C4-2B (cell line): Measurements from ENCODE around the gene NFIB.

ENCODE experiments used
- H3K27ac ChIP-seq: fragments of 450-650 bp; 2 replicates; pipeline ENCODE4 v1.5.1; 2017
- CTCF ChIP-seq: fragments of 450-650 bp; conservative IDR thresholded peaks from 2 replicates; pipeline ENCODE4 v1.5.1; 2017; ENCODE audit warnings: mild to moderate bottlenecking
- ZFX ChIP-seq: fragments of 450-650 bp; IDR thresholded peaks from 2 replicates; pipeline ENCODE4 v1.6.1; 2017

The NFIB gene

GRCh38 chr9:14293801-14294200 is 20.1 kb downstream of the NFIB start:
- TF ChIP-seq CTCF (no peak), ZFX (no peak)
- H3K27ac ChIP-seq = no peak overlapping the region

DNA sequence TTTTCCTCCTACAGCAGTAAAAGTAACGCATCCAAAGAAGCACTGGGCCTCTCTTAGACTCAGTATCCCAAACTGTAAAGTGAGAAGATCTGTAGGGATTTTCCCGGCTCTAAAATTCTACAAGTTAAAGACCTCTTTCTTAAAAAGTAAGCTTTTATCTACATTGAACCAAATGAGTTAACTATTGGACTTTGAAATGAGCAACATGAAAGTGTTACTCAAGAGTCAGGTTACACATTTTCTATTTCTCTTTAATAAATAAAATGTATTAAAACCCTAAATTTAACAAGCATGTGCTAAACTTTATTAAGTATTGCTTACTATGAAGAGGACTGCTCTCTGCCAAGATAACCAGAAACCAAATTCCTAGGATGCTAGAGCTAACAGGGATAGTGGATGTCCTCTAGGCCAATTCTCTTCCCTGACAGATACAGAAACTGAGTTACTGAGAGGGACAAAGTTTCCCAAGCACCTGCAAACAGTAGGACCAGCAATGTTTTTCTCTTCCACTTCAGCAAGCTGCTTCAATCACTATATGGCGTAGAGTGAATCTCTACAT is 21.7 kb downstream of the NFIB start:
- H3K27ac ChIP-seq = no peak overlapping the region
- TF ChIP-seq ZFX (no peak), CTCF (no peak)

DNA sequence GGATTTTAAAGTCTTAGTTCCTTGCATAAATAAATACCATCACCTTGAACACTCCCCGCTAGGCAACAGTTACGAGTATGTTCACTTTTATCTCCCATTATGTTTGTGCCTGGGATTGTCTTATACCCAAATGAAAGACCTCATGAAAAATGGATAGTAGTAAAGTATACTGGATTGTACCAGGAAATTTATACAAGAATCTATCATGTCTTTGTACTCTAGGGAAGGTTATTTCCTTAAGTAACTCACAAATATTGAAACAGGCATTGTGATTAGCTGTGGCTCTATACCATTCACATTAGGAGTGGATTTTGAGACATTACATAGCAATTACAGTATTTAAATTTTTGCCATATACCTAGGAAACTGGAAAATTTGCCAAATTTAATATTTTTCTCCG is 24.0 kb downstream of the NFIB start:
- no peak overlapping the region for H3K27ac ChIP-seq
- TF ChIP-seq ZFX (no peak), CTCF (no peak)

DNA sequence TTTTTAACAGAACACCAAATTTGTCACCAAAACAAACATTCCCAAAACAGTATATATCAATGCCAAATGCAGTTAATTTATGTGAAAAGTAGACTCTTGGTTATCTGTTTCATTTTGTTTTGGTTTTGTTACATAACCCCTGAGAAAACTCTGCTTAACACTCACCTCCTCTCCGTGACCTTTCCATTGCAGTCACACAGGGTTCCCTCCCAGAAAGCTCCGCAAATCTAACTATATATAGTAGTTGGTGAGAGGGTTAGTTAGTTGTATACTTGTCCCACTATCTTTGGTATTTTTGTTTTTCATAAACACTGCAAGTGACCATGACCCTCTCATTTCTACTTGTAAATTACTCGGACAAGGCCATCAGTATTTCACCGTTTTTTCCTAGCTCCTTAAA is 25.5 kb downstream of the NFIB start:
- no peak overlapping the region for H3K27ac ChIP-seq
- TF ChIP-seq CTCF (no peak), ZFX (no peak)

GRCh38 chr9:14286121-14286520 is 27.8 kb downstream of the NFIB start:
- TF ChIP-seq CTCF (no peak), ZFX (no peak)
- no peak overlapping the region for H3K27ac ChIP-seq

- H3K27ac ChIP-seq = no peak overlapping the region
- no peak for TF ChIP-seq CTCF
- no peak for TF ChIP-seq ZFX
These were observed 30.7 kb downstream of the NFIB start for GRCh38 chr9:14283276-14283675.

GRCh38 chr9:14281876-14282275 is 32.1 kb downstream of the NFIB start:
- no peak overlapping the region for H3K27ac ChIP-seq
- no peak for TF ChIP-seq ZFX
- TF ChIP-seq CTCF = no peak
